ENCODE results near the gene SLC51B.

GRCh38 chr15:65067645-65068402 is 22.6 kb downstream of the SLC51B start, which contains the start of gene RASL12:
- TF ChIP-seq CTCF (IDR thresholded peaks at IDR 0.05) (no peak), POLR2A (IDR thresholded peaks at IDR 0.05) (peak in 1 of 2 donors; percentile 37)
